H1 (cell line): ENCODE measurements around the gene ADAMTS15. TPM values are rescaled to one million over a fixed set of nuclear protein-coding genes. Genes with fewer than 3 reads are reported as not detected.

Experiments used
- SIN3A ChIP-seq, 2 experiments: IDR thresholded peaks in 1 of 2; conservative IDR thresholded peaks in 1 of 2; 2 replicates each; pipeline ENCODE4 v1.6.1; 2011 to 2012; ENCODE audit warnings: low read length in 2 of 2, improper control_type of control experiment in 1 of 2, low read depth in 1 of 2, mild to moderate bottlenecking in 1 of 2
- polyA plus RNA-seq, 7 experiments: library from polyadenylated mRNA; depleted of rRNA in 3 of 7; stranded (reverse) in 5 of 7; unstranded in 2 of 7; fragments of >200 nt in 5 of 7; fragments of 200-250 nt in 2 of 7; gene quantifications; 1 replicate in 5 of 7; 2 replicates in 1 of 7; 4 replicates in 1 of 7; pipeline versions ENCODE4 v1.2.1 to v1.2.3, GENCODE V29; 2011 to 2013; ENCODE audit warnings: missing spikeins in 2 of 7, mixed read lengths in 2 of 7
- total RNA-seq: library from RNA; stranded (reverse); fragmentation: NEBNext Ultra II Directional; extraction: Animal tissue kit (Norgen Biotek cat#: 25700); gene quantifications from 2 replicates; pipeline ENCODE4 v1.2.1, GENCODE V29; 2021

ADAMTS15 gene
- total and polyA plus RNA-seq, 2 of the 8 experiments (the other 6 are each of a cell fraction or from before 2014, with no cell fraction given), result 1.7 to 4.7 TPM

DNA sequence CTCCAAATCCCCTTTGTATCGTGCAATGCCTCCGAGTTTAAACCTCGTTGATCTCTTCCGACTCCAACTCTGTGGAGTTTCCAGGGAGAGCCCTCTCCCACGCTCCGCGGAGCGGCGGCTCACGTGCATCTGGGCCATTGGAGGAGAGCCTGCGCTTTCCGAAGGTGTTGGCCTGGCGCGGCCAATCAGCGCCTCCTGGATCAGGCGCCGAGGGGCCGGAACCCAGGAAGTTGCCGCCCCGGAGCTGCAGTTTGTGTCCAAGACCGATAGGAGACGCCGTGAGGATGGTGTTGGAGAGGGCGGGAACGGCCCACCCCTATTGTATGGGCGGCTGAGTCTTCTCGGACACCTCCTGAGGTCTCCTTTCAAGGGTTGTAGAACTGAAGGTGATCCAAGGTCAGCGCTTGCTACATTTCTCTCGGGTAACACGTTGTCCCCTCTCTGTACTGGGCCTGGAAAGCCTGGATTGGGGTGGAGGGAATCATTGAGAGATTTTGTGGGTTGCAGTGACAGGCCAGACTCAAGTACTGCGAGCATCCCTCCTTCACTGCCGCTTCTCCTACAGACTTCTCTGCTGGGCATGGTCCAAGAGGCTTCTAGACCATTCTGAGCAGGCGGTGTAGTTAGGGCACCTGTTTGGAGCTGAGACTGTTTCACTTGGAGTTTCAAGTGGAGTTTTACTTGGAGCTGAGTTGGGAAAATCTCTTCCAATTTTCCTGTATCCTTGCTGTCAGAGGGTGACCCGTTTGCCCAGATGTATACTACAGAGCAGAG, 1.7 kb downstream of the ADAMTS15 start (continued):
- TF ChIP-seq SIN3A (conservative IDR thresholded peaks at IDR 0.05 in 1 of 2, IDR thresholded peaks at IDR 0.05 in 1 of 2; ENCODE audit: low read depth in 1 of 2, low read length in 2 of 2), result no peak
